ENCODE measurements around the gene AP5S1. TPM values are rescaled to one million over a fixed set of nuclear protein-coding genes. Genes with fewer than 3 reads are reported as not detected.

The AP5S1 gene
- polyA plus RNA-seq, 3 donors from 2014 or later, result 16.3 to 23.1 (median 17.4) TPM

DNA sequence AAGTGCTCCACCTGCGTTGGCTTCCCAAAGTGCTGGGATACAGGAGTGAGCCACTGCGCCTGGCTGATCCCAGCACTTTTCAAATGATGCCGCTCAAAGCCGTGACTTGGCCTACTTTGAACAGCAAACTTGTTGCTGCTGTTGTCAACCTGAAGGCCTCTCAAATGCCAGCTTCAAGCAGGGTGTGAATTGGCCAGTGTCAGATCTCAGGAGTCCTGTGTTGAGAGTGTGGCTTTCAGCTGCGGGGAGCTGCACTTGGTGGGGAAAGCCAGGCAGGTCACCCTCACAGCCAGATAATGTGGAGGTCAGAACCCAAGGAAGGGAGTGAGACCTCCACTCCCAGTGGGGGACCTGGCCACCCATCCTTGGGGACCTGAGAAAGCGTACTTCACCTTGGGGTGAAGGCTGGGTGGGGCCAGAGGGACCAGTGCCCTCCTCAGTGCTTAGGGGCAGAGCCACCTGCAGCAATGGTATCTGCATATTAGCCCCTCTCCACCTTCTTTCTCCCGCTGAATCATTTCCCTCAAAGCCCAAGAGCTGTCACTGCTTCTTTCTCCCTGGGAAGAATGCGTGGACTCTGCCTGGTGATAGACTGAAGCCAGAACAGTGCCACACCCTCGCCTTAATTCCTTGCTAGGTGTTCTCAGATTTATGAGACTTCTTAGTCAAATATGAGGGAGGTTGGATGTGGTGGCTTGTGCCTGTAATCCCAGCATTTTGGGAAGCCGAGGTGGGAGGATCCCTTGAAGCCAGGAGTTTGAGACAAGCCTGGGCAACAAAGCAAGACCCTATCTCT, 49.7 kb downstream of the AP5S1 start:
- H3K4me1 Mint-ChIP-seq, result peaks cover 5 to 6% of the 10 kb centered on the region in 2 donors
- H3K4me3 Mint-ChIP-seq, result no peak overlapping the region
- no peak for DNase-seq
- H3K27me3 Mint-ChIP-seq (ENCODE audit: low read depth in 3 of 3), result no peaks in the 10 kb centered on the region
- peak overlapping the region in 1 of 6 donors; percentile 40 for H3K27ac Mint-ChIP-seq
- no peaks in the 10 kb centered on the region for H3K9me3 Mint-ChIP-seq
- H3K36me3 Mint-ChIP-seq, result peaks cover 3 to 11% (median 6%) of the 10 kb centered on the region in 3 donors

DNA sequence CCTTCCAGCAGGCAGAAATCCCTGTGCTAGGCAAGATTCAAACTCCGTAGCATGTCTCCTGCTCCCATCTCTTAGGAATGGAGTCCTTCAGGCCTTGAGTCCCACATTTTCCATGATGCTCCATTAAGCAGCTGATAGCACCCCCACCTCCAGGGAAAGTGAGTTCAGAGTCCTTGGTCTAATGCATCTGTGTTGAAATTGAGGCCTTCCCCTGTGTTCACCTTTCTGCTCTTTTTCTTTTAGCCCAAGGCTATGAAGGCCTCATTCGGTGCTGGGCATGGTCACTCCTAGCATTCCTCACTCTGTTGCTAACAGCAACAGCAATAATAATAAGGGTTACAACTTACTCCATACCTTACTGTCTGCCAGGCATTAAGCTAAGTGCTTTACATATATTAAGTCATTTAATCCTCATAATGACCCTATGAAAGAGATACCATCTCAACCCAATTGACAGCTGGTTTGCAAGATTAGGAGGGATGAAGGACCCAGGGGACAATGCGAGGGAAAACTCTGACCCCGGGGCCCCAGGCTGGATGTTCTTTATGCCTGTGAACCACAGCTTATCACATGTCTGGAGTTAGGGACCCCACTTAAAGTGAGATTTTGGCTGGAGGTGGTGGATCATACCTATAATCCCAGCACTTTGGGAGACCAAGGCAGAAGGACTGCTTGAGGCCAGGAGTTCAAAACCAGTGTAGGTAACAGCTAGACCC, 51.4 kb downstream of the AP5S1 start:
- Mint-ChIP-seq H3K4me1 (peaks cover 9 to 16% of the 10 kb centered on the region in 2 donors), H3K27me3 (ENCODE audit: low read depth in 3 of 3) (no peaks in the 10 kb centered on the region), H3K4me3 (no peak overlapping the region), H3K9me3 (no peaks in the 10 kb centered on the region), H3K36me3 (peaks cover 3 to 11% (median 6%) of the 10 kb centered on the region in 3 donors), H3K27ac (peak overlapping the region in 1 of 6 donors; percentile 12)
- DNase-seq, result no peak

DNA sequence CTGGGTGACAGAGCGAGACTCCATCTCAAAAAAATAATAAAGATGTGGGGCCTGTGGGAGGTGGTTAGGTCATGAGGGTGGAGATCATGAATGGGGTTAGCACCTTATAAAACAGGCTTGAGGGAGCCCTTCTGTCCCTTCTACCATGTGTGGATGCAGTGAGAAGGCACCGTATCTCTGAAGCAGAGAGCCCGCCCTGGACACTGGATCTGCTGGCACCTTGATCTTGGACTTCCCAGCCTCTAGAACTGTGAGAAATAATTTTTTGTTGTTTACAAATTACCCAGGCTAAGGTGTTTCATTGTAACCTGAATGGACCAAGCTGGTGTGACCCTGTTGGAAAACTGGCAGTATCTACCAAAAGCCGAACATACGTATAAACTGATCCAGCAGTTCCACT, 53.2 kb downstream of the AP5S1 start:
- Mint-ChIP-seq H3K27me3 (ENCODE audit: low read depth in 3 of 3) (no peaks in the 10 kb centered on the region), H3K9me3 (no peaks in the 10 kb centered on the region), H3K4me3 (no peak overlapping the region), H3K4me1 (peaks cover 9 to 16% of the 10 kb centered on the region in 2 donors), H3K27ac (peak overlapping the region in 3 of 6 donors; percentile 28 to 40 (median 34)), H3K36me3 (peaks cover 3 to 11% (median 6%) of the 10 kb centered on the region in 3 donors)
- DNase-seq, result no peak

DNA sequence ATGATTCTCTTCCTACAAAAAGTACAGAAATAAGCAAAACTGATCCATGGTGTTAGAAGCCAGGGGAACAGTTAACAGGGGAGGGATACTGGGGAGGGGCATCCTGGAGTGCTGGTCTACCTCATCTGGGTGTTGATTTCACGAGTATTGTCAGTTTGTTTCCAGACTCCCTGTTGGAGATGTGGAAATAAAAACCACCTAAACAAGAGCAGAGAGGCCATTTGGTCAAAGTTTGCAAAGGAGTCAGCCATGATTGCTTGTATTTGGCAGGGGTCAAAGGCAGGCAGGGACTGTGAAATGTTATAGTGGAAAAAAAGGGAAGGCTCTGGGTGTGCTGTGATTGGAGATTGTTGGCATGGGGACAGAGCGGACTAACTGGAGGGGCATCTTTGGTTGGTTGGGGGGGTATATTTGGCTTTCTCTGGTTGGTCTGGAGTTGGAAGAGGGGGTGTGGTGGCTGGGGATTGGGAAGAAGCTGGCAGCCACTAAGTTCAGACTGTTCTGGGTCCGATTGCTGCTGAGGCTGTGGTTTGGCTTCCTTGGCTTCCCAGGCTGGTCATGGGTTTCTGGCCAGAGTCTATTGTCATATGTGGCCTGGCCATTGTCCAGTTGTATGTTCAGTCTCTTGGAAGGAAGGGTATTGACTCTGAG, 54.0 kb downstream of the AP5S1 start:
- no peaks in the 10 kb centered on the region for H3K9me3 Mint-ChIP-seq
- peak overlapping the region in 3 of 6 donors; percentile 24 to 73 (median 40) for H3K27ac Mint-ChIP-seq
- H3K36me3 Mint-ChIP-seq, result peaks cover 3 to 11% (median 6%) of the 10 kb centered on the region in 3 donors
- no peak overlapping the region for H3K4me3 Mint-ChIP-seq
- no peaks in the 10 kb centered on the region for H3K27me3 Mint-ChIP-seq (ENCODE audit: low read depth in 3 of 3)
- peaks cover 9 to 16% of the 10 kb centered on the region in 2 donors for H3K4me1 Mint-ChIP-seq
- no peak for DNase-seq

DNA sequence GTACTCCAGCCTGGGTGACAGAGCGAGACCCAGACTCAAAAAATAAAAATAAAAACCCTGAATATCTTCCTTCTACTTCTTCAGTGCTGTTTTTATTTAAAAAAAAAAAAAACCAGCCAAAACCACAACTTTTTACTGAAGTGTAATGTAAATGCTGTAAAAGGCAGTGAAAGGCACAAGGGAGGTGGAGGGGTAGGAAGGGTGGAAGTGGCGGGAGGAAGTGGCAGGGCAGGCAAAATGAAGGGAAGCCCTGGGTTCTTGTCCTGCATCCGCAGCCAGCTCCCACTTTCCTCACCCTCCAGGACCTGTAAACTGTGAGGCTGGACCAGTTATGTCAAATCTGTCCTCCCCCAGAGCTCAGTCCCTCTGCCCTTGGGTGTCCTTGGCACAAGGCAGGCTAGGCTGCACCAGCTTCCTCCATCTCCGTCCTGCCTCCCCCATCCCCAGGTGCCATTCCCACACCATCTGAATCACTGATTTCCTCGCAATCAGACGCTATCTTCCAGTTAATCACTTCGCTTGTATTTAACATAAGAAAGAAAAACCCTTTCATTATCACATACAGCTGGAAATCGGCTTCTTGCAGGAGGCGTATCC, 55.1 kb downstream of the AP5S1 start:
- H3K4me3 Mint-ChIP-seq, result no peak overlapping the region
- no peaks in the 10 kb centered on the region for H3K27me3 Mint-ChIP-seq (ENCODE audit: low read depth in 3 of 3)
- H3K4me1 Mint-ChIP-seq, result peaks cover 9 to 16% of the 10 kb centered on the region in 2 donors
- DNase-seq, result no peak
- peak overlapping the region in 3 of 6 donors; percentile 40 to 71 (median 64) for H3K27ac Mint-ChIP-seq
- no peaks in the 10 kb centered on the region for H3K9me3 Mint-ChIP-seq
- peaks cover 3 to 11% (median 6%) of the 10 kb centered on the region in 3 donors for H3K36me3 Mint-ChIP-seq

DNA sequence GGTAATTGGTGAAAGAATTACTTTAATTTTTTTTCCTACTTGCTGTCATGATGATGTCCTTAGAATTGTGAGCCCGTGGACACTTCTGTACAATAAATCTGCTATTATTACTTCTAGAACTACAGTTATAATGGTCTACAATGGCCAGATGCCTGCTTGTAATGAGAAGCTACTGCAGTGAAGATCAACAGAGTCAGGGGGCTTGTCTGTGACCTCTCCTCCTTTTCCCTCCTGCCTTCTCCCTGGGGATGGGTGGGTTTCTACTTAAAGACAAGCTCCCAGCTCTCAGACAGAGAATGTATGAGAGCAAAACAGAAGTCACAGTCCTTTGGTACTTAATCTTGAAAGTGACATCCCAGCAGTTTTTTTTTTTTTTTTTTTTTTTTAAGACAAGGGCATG, 55.7 kb downstream of the AP5S1 start:
- DNase-seq, result no peak
- Mint-ChIP-seq H3K9me3 (no peaks in the 10 kb centered on the region), H3K27me3 (ENCODE audit: low read depth in 3 of 3) (peaks cover 0 to 2% (median 0%) of the 10 kb centered on the region in 3 donors), H3K36me3 (peaks cover 3 to 11% (median 6%) of the 10 kb centered on the region in 3 donors), H3K27ac (peak overlapping the region in 1 of 6 donors; percentile 6), H3K4me3 (no peak overlapping the region), H3K4me1 (peaks cover 9 to 16% of the 10 kb centered on the region in 2 donors)

DNA sequence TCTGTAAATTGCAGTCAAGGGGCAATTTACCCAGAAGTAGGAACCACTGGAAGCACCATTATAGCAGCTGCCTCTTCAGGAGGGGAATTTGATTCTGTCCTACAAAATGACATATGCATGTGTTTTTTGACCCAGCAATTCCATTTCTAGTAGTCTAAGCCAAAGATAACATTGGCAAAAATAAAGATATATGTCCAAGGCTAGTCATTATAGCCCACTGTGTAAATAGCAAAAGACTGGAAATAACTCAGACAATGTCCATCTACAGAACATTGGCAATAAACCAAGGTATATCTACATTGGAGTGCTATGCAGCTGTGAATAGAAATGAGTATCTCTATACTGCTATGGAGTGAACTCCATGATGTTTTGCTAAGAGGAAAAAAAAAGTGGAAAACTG, 56.3 kb downstream of the AP5S1 start:
- no peaks in the 10 kb centered on the region for H3K9me3 Mint-ChIP-seq
- DNase-seq, result no peak
- peaks cover 3 to 11% (median 6%) of the 10 kb centered on the region in 3 donors for H3K36me3 Mint-ChIP-seq
- H3K27me3 Mint-ChIP-seq (ENCODE audit: low read depth in 3 of 3), result peaks cover 0 to 2% (median 0%) of the 10 kb centered on the region in 3 donors
- H3K27ac Mint-ChIP-seq, result no peak overlapping the region
- no peak overlapping the region for H3K4me3 Mint-ChIP-seq
- H3K4me1 Mint-ChIP-seq, result peaks cover 9 to 16% of the 10 kb centered on the region in 2 donors

Other genes with a start within 250 kb of the AP5S1 start
- not detected for gene GFRA4, start 157.1 kb upstream of the AP5S1 start, polyA plus RNA-seq
- gene ADAM33, start 138.5 kb upstream of the AP5S1 start, polyA plus RNA-seq, result not detected
- under 1 TPM in 1 of 3 donors, not detected in 2; 0.13 TPM for gene SIGLEC1, start 107.9 kb upstream of the AP5S1 start, polyA plus RNA-seq
- gene HSPA12B, start 87.9 kb upstream of the AP5S1 start, polyA plus RNA-seq, result under 1 TPM in 1 of 3 donors, not detected in 2; 0.53 TPM
- gene ADISSP, start 52.8 kb upstream of the AP5S1 start, polyA plus RNA-seq, result 10 to 100 TPM; 16.4 to 27.5 (median 16.6) TPM
- not detected for gene SPEF1, start 39.1 kb upstream of the AP5S1 start, polyA plus RNA-seq
- gene CENPB, start 33.8 kb upstream of the AP5S1 start, polyA plus RNA-seq, result 1 to 10 TPM; 1.0 to 1.7 (median 1.1) TPM
- 10 to 100 TPM; 25.3 to 42.0 (median 29.0) TPM for gene CDC25B, start 24.2 kb upstream of the AP5S1 start, polyA plus RNA-seq
- 1 to 10 TPM; 1.8 to 9.3 (median 2.5) TPM for gene MAVS, start 26.3 kb downstream of the AP5S1 start, polyA plus RNA-seq
- 10 to 100 TPM; 42.1 to 53.0 (median 44.3) TPM for gene PANK2, start 68.8 kb downstream of the AP5S1 start, polyA plus RNA-seq
- 10 to 100 TPM in 1 of 3 donors, 1 to 10 TPM in 2; 4.4 to 10.7 (median 7.4) TPM for gene RNF24, start 195.0 kb downstream of the AP5S1 start, polyA plus RNA-seq